ENCODE data around the gene B4GALT5. TPM values are rescaled to one million over a fixed set of nuclear protein-coding genes. Genes with fewer than 3 reads are reported as not detected.

Gene B4GALT5
- total RNA-seq, 1 experiment from 2014 or later, result 62.4 TPM

DNA sequence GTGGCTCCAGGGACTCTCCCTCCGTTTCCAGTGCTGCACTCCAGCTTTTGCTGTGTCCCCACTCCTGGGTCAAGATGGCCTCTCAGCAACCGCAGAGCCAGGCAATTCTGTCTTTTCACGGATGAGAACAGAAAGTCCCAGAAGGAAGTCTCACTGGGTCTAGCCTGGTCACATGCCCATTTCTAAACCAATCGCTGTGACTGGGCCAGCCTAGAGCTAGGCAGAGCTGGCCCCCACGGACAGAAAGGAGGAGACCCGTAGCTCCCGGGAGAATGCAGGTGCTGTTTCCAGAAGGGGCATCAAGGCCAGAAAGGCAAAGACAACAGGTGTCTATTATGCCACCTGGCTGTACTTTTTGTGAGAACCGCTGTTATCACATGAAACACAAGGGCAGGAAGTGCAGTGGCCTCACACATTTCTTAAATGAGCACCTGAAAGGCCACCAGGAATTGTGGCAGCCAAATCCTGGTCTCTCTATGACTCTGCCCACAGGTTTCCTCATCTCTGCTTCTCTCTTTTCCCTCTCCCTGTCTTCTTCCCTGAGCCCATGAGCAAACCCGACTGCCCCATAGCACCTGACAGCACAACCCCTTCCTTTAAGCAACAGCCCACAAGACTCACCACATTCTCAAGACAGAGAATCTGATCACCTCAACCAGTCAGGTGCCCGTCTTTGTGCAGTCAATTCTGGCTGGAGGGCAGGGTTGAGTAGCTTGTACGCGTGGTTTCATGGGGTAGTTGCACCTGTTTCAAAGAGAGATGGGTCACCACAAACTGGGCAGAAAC lies 37.1 kb upstream of the B4GALT5 start (continued):
- TF ChIP-seq ZNF532 (CRISPR knock-in tag; IDR thresholded peaks at IDR 0.05; ENCODE audit: borderline replicate concordance) (no peak), NFYB (CRISPR knock-in tag; conservative IDR thresholded peaks at IDR 0.05; ENCODE audit: low read depth) (peak; percentile 45)

- no peak for ATAC-seq
- TF ChIP-seq, protein P1, sequence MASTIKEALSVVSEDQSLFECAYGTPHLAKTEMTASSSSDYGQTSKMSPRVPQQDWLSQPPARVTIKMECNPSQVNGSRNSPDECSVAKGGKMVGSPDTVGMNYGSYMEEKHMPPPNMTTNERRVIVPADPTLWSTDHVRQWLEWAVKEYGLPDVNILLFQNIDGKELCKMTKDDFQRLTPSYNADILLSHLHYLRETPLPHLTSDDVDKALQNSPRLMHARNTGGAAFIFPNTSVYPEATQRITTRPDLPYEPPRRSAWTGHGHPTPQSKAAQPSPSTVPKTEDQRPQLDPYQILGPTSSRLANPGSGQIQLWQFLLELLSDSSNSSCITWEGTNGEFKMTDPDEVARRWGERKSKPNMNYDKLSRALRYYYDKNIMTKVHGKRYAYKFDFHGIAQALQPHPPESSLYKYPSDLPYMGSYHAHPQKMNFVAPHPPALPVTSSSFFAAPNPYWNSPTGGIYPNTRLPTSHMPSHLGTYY (CRISPR knock-in tag; IDR thresholded peaks at IDR 0.05), result no peak
- no peak for TF ChIP-seq NR3C1 (CRISPR knock-in tag; conservative IDR thresholded peaks at IDR 0.05; ENCODE audit: low read depth)
- no peak for TF ChIP-seq SMAD3 (CRISPR knock-in tag; IDR thresholded peaks at IDR 0.05; ENCODE audit: borderline replicate concordance)
- no peak for TF ChIP-seq ZNF532 (CRISPR knock-in tag; IDR thresholded peaks at IDR 0.05; ENCODE audit: borderline replicate concordance)
- no peak for TF ChIP-seq TCF7 (CRISPR knock-in tag; IDR thresholded peaks at IDR 0.05; ENCODE audit: low read depth)
- no peak for TF ChIP-seq ZNF121 (CRISPR knock-in tag; IDR thresholded peaks at IDR 0.05)
- no peak for TF ChIP-seq ATF3 (CRISPR knock-in tag; conservative IDR thresholded peaks at IDR 0.05)
- Mint-ChIP-seq H3K36me3 (no peaks in the 10 kb centered on the region), H3K4me3 (no peak overlapping the region), H3K4me1 (peaks cover 11% of the 10 kb centered on the region), H3K27ac (no peak overlapping the region), H3K27me3 (ENCODE audit: low read depth) (no peaks in the 10 kb centered on the region), H3K9me3 (no peaks in the 10 kb centered on the region)
- DNase-seq (ENCODE audit: low spot score), result no peak
- POLR2A ChIA-PET, result no interaction called here
- CTCF ChIA-PET, result interaction anchor here (0.7 kb wide), 1 partner anchor 322 kb away, joined by 6 read pairs; no protein-coding TSS in a partner anchor
These were observed 35.9 kb upstream of the B4GALT5 start for GRCh38 chr20:49749625-49750024.

DNA sequence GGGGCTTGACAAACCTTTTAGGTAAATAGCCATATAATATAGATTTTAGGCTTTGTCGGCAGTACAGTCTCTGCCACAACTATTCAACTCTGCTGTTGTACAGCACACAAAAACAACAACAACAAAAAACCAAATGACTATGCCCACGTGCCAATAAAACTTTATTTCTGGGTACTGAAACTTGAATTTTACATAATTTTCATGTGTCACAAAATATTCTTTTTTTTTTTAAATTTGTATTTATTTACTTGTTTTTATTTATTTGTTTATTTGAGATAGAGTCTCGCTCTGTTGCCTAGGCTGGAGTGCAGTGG lies 34.8 kb upstream of the B4GALT5 start:
- Mint-ChIP-seq H3K4me1 (peaks cover 12% of the 10 kb centered on the region), H3K27ac (no peak overlapping the region), H3K27me3 (ENCODE audit: low read depth) (no peaks in the 10 kb centered on the region), H3K4me3 (no peak overlapping the region), H3K9me3 (no peaks in the 10 kb centered on the region), H3K36me3 (no peaks in the 10 kb centered on the region)
- DNase-seq (ENCODE audit: low spot score) (no peak), ATAC-seq (no peak)
- ChIA-PET CTCF (no interaction called here), POLR2A (no interaction called here)
- TF ChIP-seq ZNF281 (CRISPR knock-in tag; IDR thresholded peaks at IDR 0.05) (no peak), ESRRA (CRISPR knock-in tag; IDR thresholded peaks at IDR 0.05; ENCODE audit: borderline replicate concordance) (no peak), USF2 (CRISPR knock-in tag; IDR thresholded peaks at IDR 0.05) (no peak), OVOL2 (CRISPR knock-in tag; IDR thresholded peaks at IDR 0.05; ENCODE audit: borderline replicate concordance) (no peak), SMAD3 (CRISPR knock-in tag; IDR thresholded peaks at IDR 0.05; ENCODE audit: borderline replicate concordance) (no peak), HMGXB4 (CRISPR knock-in tag; IDR thresholded peaks at IDR 0.05) (no peak)
- TF ChIP-seq, protein P1 (CRISPR knock-in tag; IDR thresholded peaks at IDR 0.05), result no peak
